Panc1 (cell line): Measurements from ENCODE around the gene INPP5E. TPM values are rescaled to one million over a fixed set of nuclear protein-coding genes. Genes with fewer than 3 reads are reported as not detected.

Source experiments
- ATAC-seq: fragments of 200-7000 bp; cut with Tn5 transposase; 2 replicates; pipeline ENCODE4 v1.9.1; 2020; ENCODE audit warnings: mild to moderate bottlenecking, moderate library complexity
- BruUV-seq: library from RNA; stranded (reverse); fragments of 400-500 nt; replicated peaks from 2 replicates; lab custom pipeline; 2021; lab: Mats Ljungman, UMichigan
- CTCF ChIA-PET: fragments of 300-600 bp; sonication (Branson Sonifier 250); formaldehyde crosslinking; loops from one replicate; lab custom pipeline; 2022; ENCODE audit warnings: antibody characterized with exemption; lab: Charles Lee
- POLR2A ChIA-PET: fragments of 300-600 bp; sonication (Branson Sonifier 250); formaldehyde crosslinking; loops from one replicate; lab custom pipeline; 2022; ENCODE audit warnings: antibody characterized with exemption; lab: Charles Lee
- DNase-seq: peaks from one replicate; pipeline ENCODE4 v3.0.0-alpha.2; 2010; ENCODE audit warnings: low read depth, low spot score
- H3K27ac ChIP-seq: 2 replicates; pipeline ENCODE4 v1.5.1; 2011; ENCODE audit warnings: mild to moderate bottlenecking, low read length, inconsistent platforms
- H3K27me3 ChIP-seq: fragments of 200-500 bp; sonication (Bioruptor generic); 2 replicates; pipeline ENCODE4 v1.6.0; 2014; ENCODE audit warnings: low read length, inconsistent platforms; ENCODE audit not compliant: control insufficient read depth, insufficient read depth
- H3K36me3 ChIP-seq: fragments of 200-500 bp; sonication (Bioruptor generic); 2 replicates; pipeline ENCODE4 v1.5.1; 2014; ENCODE audit warnings: inconsistent platforms, mild to moderate bottlenecking, low read length, moderate library complexity; ENCODE audit not compliant: control insufficient read depth, insufficient read depth
- H3K4me1 ChIP-seq: 2 replicates; pipeline ENCODE4 v1.5.1; 2011; ENCODE audit warnings: inconsistent platforms, mild to moderate bottlenecking, low read length, moderate library complexity; ENCODE audit not compliant: control insufficient read depth, insufficient read depth
- H3K4me3 ChIP-seq, 2 experiments: 2 replicates each; pipeline ENCODE4 v1.5.1; 2011 to 2012; ENCODE audit warnings: low read depth in 2 of 2, low read length in 2 of 2, mild to moderate bottlenecking in 2 of 2, inconsistent platforms in 1 of 2, moderate library complexity in 1 of 2
- H3K9me3 ChIP-seq: fragments of 200-500 bp; sonication (Bioruptor generic); 2 replicates; pipeline ENCODE4 v1.5.1; 2014; ENCODE audit warnings: low read depth, mild to moderate bottlenecking, inconsistent platforms, low read length, moderate library complexity; ENCODE audit not compliant: control insufficient read depth, insufficient read depth
- CTCF ChIP-seq: fragments of 450-650 bp; IDR thresholded peaks from 2 replicates; pipeline ENCODE4 v1.5.1; 2017; ENCODE audit warnings: mild to moderate bottlenecking
- POLR2AphosphoS5 ChIP-seq: IDR thresholded peaks from 2 replicates; pipeline ENCODE4 v1.6.1; 2012; ENCODE audit warnings: mild to moderate bottlenecking, low read depth, low read length, moderate library complexity
- REST ChIP-seq, 2 experiments: IDR thresholded peaks; 2 replicates each; pipeline ENCODE4 v1.6.1; 2011 to 2012; ENCODE audit warnings: low read depth in 2 of 2, control low read depth in 1 of 2, low read length in 1 of 2, mild to moderate bottlenecking in 1 of 2, moderate library complexity in 1 of 2; ENCODE audit not compliant: insufficient read depth in 1 of 2
- SIN3A ChIP-seq: IDR thresholded peaks from 2 replicates; pipeline ENCODE4 v1.6.1; 2012; ENCODE audit warnings: low read depth, mild to moderate bottlenecking, low read length, moderate library complexity, borderline replicate concordance; ENCODE audit not compliant: insufficient read depth
- TCF7L2 ChIP-seq: IDR thresholded peaks from 2 replicates; pipeline ENCODE4 v1.6.1; 2011; ENCODE audit warnings: mild to moderate bottlenecking, low read depth, low read length, inconsistent platforms
- in situ Hi-C: cut with HindIII; loops from 2 replicates; pipeline ENCODE4 v1.10.0; 2016; ENCODE audit warnings: low sequenced_read_pairs, low pct_unique_long_range_greater_than_20kb
- intact Hi-C: fragments of 100-400 bp; cut with micrococcal nuclease; formaldehyde crosslinking; loops from one replicate; pipeline ENCODE4 v1.10.0; 2022; ENCODE audit not compliant: unreplicated experiment
- total RNA-seq: library from RNA; stranded (reverse); gene quantifications from one replicate; pipeline ENCODE4 v1.2.1, GENCODE V29; 2021; ENCODE audit not compliant: unreplicated experiment

Gene INPP5E
- total RNA-seq, 1 experiment from 2014 or later, result 14.1 TPM

- intact Hi-C loops, result no loop called here
- Histone ChIP-seq H3K9me3 (no peaks in the 10 kb centered on the region), H3K4me1 (no peaks in the 10 kb centered on the region), H3K36me3 (no peaks in the 10 kb centered on the region), H3K27ac (no peak overlapping the region), H3K27me3 (no peaks in the 10 kb centered on the region), H3K4me3 (no peak overlapping the region)
- DNase-seq, result no peak
- BruUV-seq, result no TSS peak
- in situ Hi-C loops, result no loop called here
- POLR2A ChIA-PET, result no interaction called here
- ATAC-seq, result no peak
- TF ChIP-seq TCF7L2 (no peak), POLR2AphosphoS5 (no peak), REST (IDR thresholded peaks at IDR 0.05; ENCODE audit: insufficient read depth in 1 of 2, low read depth in 2 of 2, low read length in 1 of 2) (no peak), SIN3A (no peak), CTCF (no peak)
- CTCF ChIA-PET, result no interaction called here
These were observed 60.2 kb downstream of the INPP5E start for GRCh38 chr9:136379401-136379800.

GRCh38 chr9:136379003-136379287, 60.7 kb downstream of the INPP5E start:
- Histone ChIP-seq H3K27ac (no peak overlapping the region), H3K4me3 (no peak overlapping the region), H3K27me3 (no peaks in the 10 kb centered on the region), H3K36me3 (no peaks in the 10 kb centered on the region), H3K9me3 (no peaks in the 10 kb centered on the region), H3K4me1 (no peaks in the 10 kb centered on the region)
- intact Hi-C loops, result no loop called here
- TF ChIP-seq REST (IDR thresholded peaks at IDR 0.05; ENCODE audit: insufficient read depth in 1 of 2, low read depth in 2 of 2, low read length in 1 of 2) (no peak), CTCF (no peak), SIN3A (no peak), POLR2AphosphoS5 (no peak), TCF7L2 (no peak)
- no TSS peak for BruUV-seq
- in situ Hi-C loops, result no loop called here
- ATAC-seq (no peak), DNase-seq (no peak)
- ChIA-PET POLR2A (no interaction called here), CTCF (no interaction called here)

Other genes with a start within 250 kb of the INPP5E start
- 0.13 TPM for gene LHX3, start 234.7 kb downstream of the INPP5E start, total RNA-seq
- 40.0 TPM for gene QSOX2, start 194.0 kb downstream of the INPP5E start, total RNA-seq
- not detected for gene CCDC187, start 135.8 kb downstream of the INPP5E start, total RNA-seq
- gene GPSM1, start 112.3 kb downstream of the INPP5E start, total RNA-seq, result 14.2 TPM
- gene DNLZ, start 76.1 kb downstream of the INPP5E start, total RNA-seq, result 26.5 TPM
- gene CARD9, start 66.2 kb downstream of the INPP5E start, total RNA-seq, result 1.7 TPM
- gene SNAPC4, start 39.7 kb downstream of the INPP5E start, total RNA-seq, result 10.8 TPM
- gene ENTR1, start 29.2 kb downstream of the INPP5E start, total RNA-seq, result 90.8 TPM
- gene PMPCA, start 29.2 kb downstream of the INPP5E start, total RNA-seq, result 60.9 TPM
- gene SEC16A, start 43.2 kb upstream of the INPP5E start, total RNA-seq, result 76.5 TPM
- 13.4 TPM for gene NOTCH1, start 106.2 kb upstream of the INPP5E start, total RNA-seq
- gene EGFL7, start 223.1 kb upstream of the INPP5E start, total RNA-seq, result 42.3 TPM
- 77.9 TPM for gene AGPAT2, start 247.6 kb upstream of the INPP5E start, total RNA-seq